PC-3 (cell line): Measurements from ENCODE around the gene SLC41A3. TPM values are rescaled to one million over a fixed set of nuclear protein-coding genes. Genes with fewer than 3 reads are reported as not detected.

ENCODE experiments used
- ATAC-seq: fragments of 200-7000 bp; cut with Tn5 transposase; 2 replicates; pipeline ENCODE4 v1.9.1; 2020; ENCODE audit warnings: mild to moderate bottlenecking, moderate library complexity
- BruUV-seq: library from RNA; stranded (reverse); fragments of 400-500 nt; replicated peaks from 2 replicates; lab custom pipeline; 2021; lab: Mats Ljungman, UMichigan
- CTCF ChIA-PET: fragments of 300-600 bp; sonication (Branson Sonifier 250); formaldehyde crosslinking; loops from one replicate; lab custom pipeline; 2022; ENCODE audit warnings: antibody characterized with exemption; lab: Charles Lee
- POLR2A ChIA-PET: fragments of 300-600 bp; sonication (Branson Sonifier 250); formaldehyde crosslinking; loops from one replicate; lab custom pipeline; 2022; ENCODE audit warnings: antibody characterized with exemption; ENCODE audit not compliant: unreplicated experiment; lab: Charles Lee
- DNase-seq: peaks from one replicate; pipeline ENCODE4 v3.0.0-alpha.2; 2015
- H2AFZ ChIP-seq: fragments of 300-600 bp; sonication (generic); 2 replicates; pipeline ENCODE4 v1.6.0; 2016; ENCODE audit warnings: antibody characterized with exemption, low read length
- H3F3A ChIP-seq: fragments of 300-600 bp; sonication (generic); one replicate; pipeline ENCODE4 v1.6.0; 2017; ENCODE audit warnings: antibody characterized with exemption, low read length, control low read depth, mild to moderate bottlenecking; ENCODE audit not compliant: unreplicated experiment
- H3K27ac ChIP-seq: fragments of 300-600 bp; sonication (generic); 2 replicates; pipeline ENCODE4 v1.5.1; 2016; ENCODE audit warnings: mild to moderate bottlenecking, low read length
- H3K27me3 ChIP-seq: fragments of 300-600 bp; sonication (generic); 2 replicates; pipeline ENCODE4 v1.6.1; 2016; ENCODE audit warnings: low read length, mixed read lengths
- H3K36me3 ChIP-seq: fragments of 300-600 bp; sonication (generic); 2 replicates; pipeline ENCODE4 v1.6.1; 2016; ENCODE audit warnings: low read depth, mixed run types, low read length, mixed read lengths
- H3K4me1 ChIP-seq: fragments of 300-600 bp; sonication (generic); 2 replicates; pipeline ENCODE4 v1.5.1; 2016; ENCODE audit warnings: low read length; ENCODE audit not compliant: insufficient read depth
- H3K4me2 ChIP-seq: fragments of 300-600 bp; sonication (generic); 2 replicates; pipeline ENCODE4 v1.6.0; 2016; ENCODE audit warnings: low read length
- H3K4me3 ChIP-seq: fragments of 300-600 bp; sonication (generic); 2 replicates; pipeline ENCODE4 v1.5.1; 2016; ENCODE audit warnings: mild to moderate bottlenecking, low read length, mixed read lengths
- H3K79me2 ChIP-seq: fragments of 300-600 bp; sonication (generic); 2 replicates; pipeline ENCODE4 v1.6.1; 2017; ENCODE audit warnings: low read length, mixed read lengths
- H3K9ac ChIP-seq: fragments of 300-600 bp; sonication (generic); 2 replicates; pipeline ENCODE4 v1.6.0; 2016; ENCODE audit warnings: mild to moderate bottlenecking, low read length
- H3K9me2 ChIP-seq: fragments of 300-600 bp; sonication (generic); replicated peaks from 2 replicates; pipeline ENCODE4 v1.6.1; 2016; ENCODE audit warnings: mixed run types, low read length, mixed read lengths
- H3K9me3 ChIP-seq: fragments of 300-600 bp; sonication (generic); 2 replicates; pipeline ENCODE4 v1.6.1; 2016; ENCODE audit warnings: low read length, mixed read lengths
- H4K20me1 ChIP-seq: fragments of 300-600 bp; sonication (generic); 2 replicates; pipeline ENCODE4 v1.6.1; 2016; ENCODE audit warnings: low read length, mixed read lengths
- CTCF ChIP-seq: fragments of 300-600 bp; sonication (generic); conservative IDR thresholded peaks from 2 replicates; pipeline ENCODE4 v1.5.1; 2017; ENCODE audit warnings: antibody characterized with exemption, low read depth, mild to moderate bottlenecking, low read length
- EZH2 ChIP-seq: fragments of 300-600 bp; sonication (generic); IDR thresholded peaks from one replicate; pipeline ENCODE4 v1.6.1; 2017; ENCODE audit warnings: antibody characterized with exemption, mild to moderate bottlenecking, low read length; ENCODE audit not compliant: unreplicated experiment
- EZH2phosphoT487 ChIP-seq: fragments of 300-600 bp; sonication (generic); IDR thresholded peaks from 2 replicates; pipeline ENCODE4 v1.6.1; 2018; ENCODE audit warnings: mild to moderate bottlenecking, antibody characterized with exemption, low read length, borderline replicate concordance
- intact Hi-C: fragments of 100-400 bp; cut with micrococcal nuclease; formaldehyde crosslinking; loops from 2 replicates; pipeline ENCODE4 v1.9.0; 2023
- total RNA-seq: library from RNA; depleted of rRNA; stranded (reverse); fragments of >200 nt; gene quantifications from 2 replicates; pipeline ENCODE4 v1.2.3, GENCODE V29; 2014

The SLC41A3 gene
- total RNA-seq, 1 experiment from 2014 or later = 29.8 TPM

- no peak overlapping the region for H2AFZ ChIP-seq
- TF ChIP-seq EZH2phosphoT487 = no peak
- no peak for TF ChIP-seq CTCF
- TF ChIP-seq EZH2 = no peak
- H3K9me2 ChIP-seq = no peaks in the 10 kb centered on the region
- no peak overlapping the region for H3K9ac ChIP-seq
- no peaks in the 10 kb centered on the region for H3K27me3 ChIP-seq
- no peak overlapping the region for H3K4me2 ChIP-seq
- DNase-seq = no peak
- POLR2A ChIA-PET = no interaction called here
- intact Hi-C loops = no loop called here
- CTCF ChIA-PET = no interaction called here
- no peaks in the 10 kb centered on the region for H3K9me3 ChIP-seq
- no peaks in the 10 kb centered on the region for H3F3A ChIP-seq
- no peaks in the 10 kb centered on the region for H4K20me1 ChIP-seq
- no peaks in the 10 kb centered on the region for H3K4me1 ChIP-seq
- no peak overlapping the region for H3K4me3 ChIP-seq
- ATAC-seq = no peak
- no peak overlapping the region for H3K27ac ChIP-seq
- no peaks in the 10 kb centered on the region for H3K79me2 ChIP-seq
- H3K36me3 ChIP-seq = no peaks in the 10 kb centered on the region
- no TSS peak for BruUV-seq
Observed at GRCh38 chr3:126110431-126111125, 26.7 kb upstream of the SLC41A3 start.

- Histone ChIP-seq H2AFZ (no peak overlapping the region), H3K4me2 (no peak overlapping the region), H3K9me3 (no peaks in the 10 kb centered on the region), H4K20me1 (no peaks in the 10 kb centered on the region), H3K9me2 (no peaks in the 10 kb centered on the region), H3K36me3 (no peaks in the 10 kb centered on the region), H3K9ac (no peak overlapping the region), H3F3A (no peaks in the 10 kb centered on the region), H3K4me3 (no peak overlapping the region), H3K27ac (no peak overlapping the region), H3K79me2 (no peaks in the 10 kb centered on the region), H3K4me1 (no peaks in the 10 kb centered on the region), H3K27me3 (no peaks in the 10 kb centered on the region)
- ATAC-seq (no peak), DNase-seq (no peak)
- POLR2A ChIA-PET = no interaction called here
- CTCF ChIA-PET = no interaction called here
- intact Hi-C loops = no loop called here
- BruUV-seq = no TSS peak
- no peak for TF ChIP-seq EZH2
- no peak for TF ChIP-seq EZH2phosphoT487
- no peak for TF ChIP-seq CTCF
Observed at GRCh38 chr3:126109880-126110235, 25.9 kb upstream of the SLC41A3 start.

DNA sequence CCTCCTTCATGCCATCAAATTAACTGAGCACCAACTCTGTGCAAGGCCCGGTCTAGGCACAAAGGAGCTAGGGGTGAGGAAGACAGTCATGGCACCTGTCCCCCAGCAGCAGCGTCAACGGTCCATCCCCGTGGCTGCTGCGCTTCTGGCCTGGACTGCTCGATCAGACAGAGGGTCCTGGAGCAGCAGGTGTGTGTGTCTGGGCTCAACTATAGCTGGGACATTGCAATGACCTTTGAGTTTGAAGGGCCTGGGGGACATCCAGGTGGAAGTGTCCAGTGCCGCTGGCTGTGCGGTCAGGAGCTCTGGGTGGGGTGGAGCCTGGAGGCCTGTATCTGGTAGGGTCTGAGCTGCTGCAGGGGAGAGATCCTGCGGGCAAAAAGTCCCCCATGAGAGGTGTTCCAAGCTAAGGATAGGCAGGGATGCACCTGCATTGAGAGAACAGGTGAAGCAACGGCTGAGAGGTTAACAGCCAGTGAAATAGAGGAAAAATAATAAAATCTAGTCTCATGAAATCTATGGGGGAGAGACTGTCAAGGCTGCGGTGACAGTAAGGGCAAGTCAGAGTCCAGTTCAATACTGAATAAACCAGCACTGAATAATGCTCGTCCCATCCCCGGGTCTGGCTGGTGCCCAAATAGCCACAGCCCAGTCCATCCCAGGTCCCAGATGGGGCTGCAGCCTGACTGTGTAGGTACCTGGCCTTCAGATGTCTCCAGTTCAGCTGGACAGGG, 25.4 kb upstream of the SLC41A3 start:
- Histone ChIP-seq H2AFZ (no peak overlapping the region), H4K20me1 (no peaks in the 10 kb centered on the region), H3K9me3 (no peaks in the 10 kb centered on the region), H3K36me3 (no peaks in the 10 kb centered on the region), H3K79me2 (no peaks in the 10 kb centered on the region), H3K27ac (no peak overlapping the region), H3K9ac (no peak overlapping the region), H3K4me3 (no peak overlapping the region), H3K27me3 (no peaks in the 10 kb centered on the region), H3K9me2 (no peaks in the 10 kb centered on the region), H3K4me2 (no peak overlapping the region), H3F3A (no peaks in the 10 kb centered on the region), H3K4me1 (no peaks in the 10 kb centered on the region)
- no peak for TF ChIP-seq EZH2
- no peak for TF ChIP-seq CTCF
- no peak for TF ChIP-seq EZH2phosphoT487
- DNase-seq (no peak), ATAC-seq (no peak)
- no TSS peak for BruUV-seq
- intact Hi-C loops = no loop called here
- ChIA-PET CTCF (no interaction called here), POLR2A (no interaction called here)
